GM23248 (cell line): ENCODE data around the gene ADAMTS9. TPM values are rescaled to one million over a fixed set of nuclear protein-coding genes. Genes with fewer than 3 reads are reported as not detected.
A peak's percentile ranks its signal among the peaks of the same experiment; 100 is the strongest.

ENCODE experiments used
- DNase-seq: peaks from one replicate; pipeline ENCODE4 v3.0.0-alpha.2; 2015
- H2AFZ ChIP-seq: fragments of 200-600 bp; sonication (generic); 2 replicates; pipeline ENCODE4 v1.6.1; 2016; ENCODE audit warnings: antibody characterized with exemption
- H3F3A ChIP-seq: fragments of 200-600 bp; sonication (generic); 2 replicates; pipeline ENCODE4 v1.6.1; 2016; ENCODE audit warnings: mild to moderate bottlenecking, antibody characterized with exemption, mixed run types; ENCODE audit not compliant: insufficient read depth
- H3K27ac ChIP-seq: fragments of 200-600 bp; sonication (generic); 2 replicates; pipeline ENCODE4 v1.5.1; 2016; ENCODE audit warnings: mild to moderate bottlenecking
- H3K27me3 ChIP-seq: fragments of 200-600 bp; sonication (generic); replicated peaks from 2 replicates; pipeline ENCODE4 v1.6.1; 2016; ENCODE audit warnings: mild to moderate bottlenecking; ENCODE audit not compliant: insufficient read depth
- H3K36me3 ChIP-seq: fragments of 200-600 bp; sonication (generic); 2 replicates; pipeline ENCODE4 v1.6.1; 2016; ENCODE audit warnings: low read depth, mild to moderate bottlenecking
- H3K4me1 ChIP-seq: fragments of 200-600 bp; sonication (generic); 2 replicates; pipeline ENCODE4 v1.6.1; 2016; ENCODE audit warnings: mild to moderate bottlenecking; ENCODE audit not compliant: insufficient read depth
- H3K4me2 ChIP-seq: fragments of 200-600 bp; sonication (generic); one replicate; pipeline ENCODE4 v1.6.1; 2016; ENCODE audit warnings: mild to moderate bottlenecking; ENCODE audit not compliant: unreplicated experiment
- H3K4me3 ChIP-seq: fragments of 200-600 bp; sonication (generic); 2 replicates; pipeline ENCODE4 v1.5.1; 2016; ENCODE audit warnings: mild to moderate bottlenecking
- H3K79me2 ChIP-seq: fragments of 200-600 bp; sonication (generic); 2 replicates; pipeline ENCODE4 v1.6.1; 2016; ENCODE audit warnings: mild to moderate bottlenecking; ENCODE audit not compliant: insufficient read depth
- H3K9ac ChIP-seq: fragments of 200-600 bp; sonication (generic); 2 replicates; pipeline ENCODE4 v1.6.1; 2016; ENCODE audit warnings: mild to moderate bottlenecking
- H3K9me2 ChIP-seq: fragments of 200-600 bp; sonication (generic); 2 replicates; pipeline ENCODE4 v1.6.1; 2016; ENCODE audit warnings: mixed run types, mild to moderate bottlenecking, moderate library complexity; ENCODE audit not compliant: insufficient read depth
- H3K9me3 ChIP-seq: fragments of 200-600 bp; sonication (generic); one replicate; pipeline ENCODE4 v1.6.1; 2017; ENCODE audit warnings: low read depth
- H4K20me1 ChIP-seq: fragments of 200-600 bp; sonication (generic); 2 replicates; pipeline ENCODE4 v1.6.0; 2016; ENCODE audit not compliant: insufficient read depth
- EZH2 ChIP-seq: fragments of 200-600 bp; sonication (generic); IDR thresholded peaks from 2 replicates; pipeline ENCODE4 v1.6.1; 2018; ENCODE audit warnings: antibody characterized with exemption, mild to moderate bottlenecking; ENCODE audit not compliant: insufficient read depth, poor library complexity, severe bottlenecking
- EZH2phosphoT487 ChIP-seq: fragments of 200-600 bp; sonication (generic); IDR thresholded peaks from 2 replicates; pipeline ENCODE4 v1.6.1; 2018; ENCODE audit warnings: antibody characterized with exemption, moderate library complexity, mild to moderate bottlenecking, low read depth; ENCODE audit not compliant: insufficient read depth
- WGBS, 2 experiments: methylation state at CpG; one replicate each; pipeline ENCODE4 v1.1.6; 2015 to 2017; ENCODE audit warnings: low lambda C conversion rate in 2 of 2, low coverage in 1 of 2; ENCODE audit errors: missing lambda C conversion rate in 2 of 2; 5-methylcytosine and 5-hydroxymethylcytosine counted together
- in situ Hi-C: fragments of 300-500 bp; cut with MboI; formaldehyde crosslinking; loops from 2 replicates; pipeline ENCODE4 v1.15.0; 2020
- polyA plus RNA-seq: library from polyadenylated mRNA; unstranded; fragments of >200 nt; fragmentation: Nextera tagmentation; extraction: Ambion mirVana; gene quantifications from 2 replicates; pipeline ENCODE4 v1.2.1, GENCODE V29; 2016
- total RNA-seq: library from RNA; depleted of rRNA; stranded (reverse); fragments of >200 nt; shearing (Covaris generic); gene quantifications from 2 replicates; pipeline ENCODE4 v1.2.3, GENCODE V29; 2014

Gene ADAMTS9
- total and polyA plus RNA-seq, 2 experiments from 2014 or later: 0.75 to 1.5 TPM

GRCh38 chr3:64666171-64666588, 21.6 kb downstream of the ADAMTS9 start:
- H3K4me1 ChIP-seq: peaks cover 21% of the 10 kb centered on the region
- H3K27me3 ChIP-seq: no peaks in the 10 kb centered on the region
- WGBS, 2 experiments: 32 to 35% methylated on average over 4 of the region's 4 CpGs
- no peaks in the 10 kb centered on the region for H3K9me3 ChIP-seq
- no peak overlapping the region for H3K9ac ChIP-seq
- H4K20me1 ChIP-seq: no peaks in the 10 kb centered on the region
- H3F3A ChIP-seq: 0 out of 2 replicates have a peak, but pooled peaks cover 6% of the 10 kb centered on the region
- TF ChIP-seq EZH2 (no peak), EZH2phosphoT487 (no peak)
- H3K79me2 ChIP-seq: no peaks in the 10 kb centered on the region
- H2AFZ ChIP-seq: peak overlapping the region; percentile 70
- H3K4me3 ChIP-seq: no peak overlapping the region
- peak; percentile 82 for DNase-seq
- no peaks in the 10 kb centered on the region for H3K36me3 ChIP-seq
- H3K9me2 ChIP-seq: no peaks in the 10 kb centered on the region
- in situ Hi-C loops: no loop called here
- H3K4me2 ChIP-seq: peak overlapping the region; percentile 61
- peak overlapping the region; percentile 53 for H3K27ac ChIP-seq

GRCh38 chr3:64664397-64664796, 23.4 kb downstream of the ADAMTS9 start:
- Histone ChIP-seq H3K4me1 (peaks cover 21% of the 10 kb centered on the region), H3K4me2 (no peak overlapping the region), H3K9me2 (no peaks in the 10 kb centered on the region), H3K4me3 (no peak overlapping the region), H3F3A (0 out of 2 replicates have a peak, but pooled peaks cover 6% of the 10 kb centered on the region), H3K9me3 (no peaks in the 10 kb centered on the region), H2AFZ (no peak overlapping the region), H3K79me2 (no peaks in the 10 kb centered on the region), H3K36me3 (no peaks in the 10 kb centered on the region), H3K9ac (no peak overlapping the region), H3K27ac (no peak overlapping the region), H3K27me3 (no peaks in the 10 kb centered on the region), H4K20me1 (no peaks in the 10 kb centered on the region)
- in situ Hi-C loops: no loop called here
- no peak for TF ChIP-seq EZH2phosphoT487
- no peak for TF ChIP-seq EZH2
- 93 to 94% methylated on average over 3 of the region's 3 CpGs for WGBS, 2 experiments
- DNase-seq: no peak

GRCh38 chr3:64659617-64659978, 28.2 kb downstream of the ADAMTS9 start:
- no peaks in the 10 kb centered on the region for H3K9me2 ChIP-seq
- no peaks in the 10 kb centered on the region for H3K36me3 ChIP-seq

GRCh38 chr3:64658001-64658400, 29.8 kb downstream of the ADAMTS9 start:
- H2AFZ ChIP-seq: no peak overlapping the region
- no peaks in the 10 kb centered on the region for H4K20me1 ChIP-seq
- WGBS, 2 experiments: 85 to 91% methylated on average over 4 of the region's 4 CpGs
- H3F3A ChIP-seq: no peaks in the 10 kb centered on the region
- no peak for TF ChIP-seq EZH2phosphoT487
- TF ChIP-seq EZH2: no peak
- H3K4me1 ChIP-seq: no peaks in the 10 kb centered on the region
- no peak overlapping the region for H3K4me2 ChIP-seq
- no peak overlapping the region for H3K9ac ChIP-seq
- no peaks in the 10 kb centered on the region for H3K79me2 ChIP-seq
- H3K27ac ChIP-seq: no peak overlapping the region
- in situ Hi-C loops: no loop called here
- no peaks in the 10 kb centered on the region for H3K9me2 ChIP-seq
- DNase-seq: no peak
- H3K27me3 ChIP-seq: no peaks in the 10 kb centered on the region
- no peaks in the 10 kb centered on the region for H3K9me3 ChIP-seq
- H3K36me3 ChIP-seq: no peaks in the 10 kb centered on the region
- no peak overlapping the region for H3K4me3 ChIP-seq

More at GRCh38 chr3:64659617-64659978, 28.2 kb downstream of the ADAMTS9 start:
- no peak overlapping the region for H3K27ac ChIP-seq
- no peaks in the 10 kb centered on the region for H3K27me3 ChIP-seq
- H3K4me2 ChIP-seq: no peak overlapping the region
- in situ Hi-C loops: no loop called here
- 70 to 77% methylated on average over 2 of the region's 2 CpGs for WGBS, 2 experiments
- H3K4me3 ChIP-seq: no peak overlapping the region
- H3K79me2 ChIP-seq: no peaks in the 10 kb centered on the region
- H3F3A ChIP-seq: no peaks in the 10 kb centered on the region
- no peaks in the 10 kb centered on the region for H3K9me3 ChIP-seq
- H2AFZ ChIP-seq: no peak overlapping the region
- H3K9ac ChIP-seq: no peak overlapping the region
- no peak for DNase-seq
- TF ChIP-seq EZH2phosphoT487: no peak
- no peak for TF ChIP-seq EZH2
- H4K20me1 ChIP-seq: no peaks in the 10 kb centered on the region
- no peaks in the 10 kb centered on the region for H3K4me1 ChIP-seq

- Histone ChIP-seq H4K20me1 (no peaks in the 10 kb centered on the region), H2AFZ (no peak overlapping the region), H3K9me3 (no peaks in the 10 kb centered on the region), H3K4me3 (no peak overlapping the region), H3K4me2 (no peak overlapping the region), H3K27ac (no peak overlapping the region), H3F3A (peaks cover 9% of the 10 kb centered on the region), H3K4me1 (peaks cover 9% of the 10 kb centered on the region), H3K9me2 (no peaks in the 10 kb centered on the region), H3K36me3 (no peaks in the 10 kb centered on the region), H3K27me3 (no peaks in the 10 kb centered on the region), H3K9ac (no peak overlapping the region), H3K79me2 (no peaks in the 10 kb centered on the region)
- 96 to 97% methylated on average over 2 to 4 of the region's 4 CpGs for WGBS, 2 experiments
- in situ Hi-C loops: no loop called here
- TF ChIP-seq EZH2 (no peak), EZH2phosphoT487 (no peak)
- DNase-seq: no peak
Observed at GRCh38 chr3:64656544-64656943, 31.3 kb downstream of the ADAMTS9 start.
